HG02798 (cell line): ENCODE data around the gene ALDH2.

ENCODE experiments used
- ATAC-seq: cut with Tn5 transposase; IDR thresholded peaks from one replicate; pipeline ENCODE4 v1.9.1; 2021; ENCODE audit warnings: mild to moderate bottlenecking; ENCODE audit not compliant: unreplicated experiment, poor library complexity

The ALDH2 gene

GRCh38 chr12:111858778-111859177 lies 92.0 kb downstream of the ALDH2 start:
- no peak for ATAC-seq

GRCh38 chr12:111864913-111865312 lies 98.2 kb downstream of the ALDH2 start:
- ATAC-seq, result no peak
